Erythroblast (primary cell): Measurements from ENCODE around the gene MFAP1.

Experiments
- GATA1 ChIP-seq: IDR thresholded peaks from 2 replicates; pipeline ENCODE4 v1.6.1; 2011; ENCODE audit warnings: low read depth, mild to moderate bottlenecking, control low read depth, low read length, moderate library complexity
- POLR2A ChIP-seq: IDR thresholded peaks from 2 replicates; pipeline ENCODE4 v1.6.1; 2011; ENCODE audit warnings: mild to moderate bottlenecking, low read length

DNA sequence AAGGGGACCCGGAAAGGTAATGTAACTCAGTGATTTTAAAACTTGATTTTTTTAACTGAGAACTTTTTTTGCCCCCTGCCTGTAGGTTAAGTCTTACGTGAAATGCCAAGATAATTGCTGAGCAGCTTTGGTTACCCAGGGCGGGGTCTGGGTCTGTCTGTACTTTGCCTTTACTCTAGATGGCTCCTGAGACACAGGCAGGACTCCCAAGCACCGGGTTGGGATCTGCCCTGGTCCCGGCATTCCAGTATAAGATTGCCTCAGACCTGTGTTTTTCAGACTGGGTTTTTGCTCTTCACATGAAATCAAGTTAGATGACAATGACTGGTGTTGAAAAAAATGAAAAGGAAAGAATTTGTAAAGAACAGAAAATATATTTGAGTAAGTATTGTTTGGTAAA, 42.6 kb upstream of the MFAP1 start:
- TF ChIP-seq POLR2A (no peak), GATA1 (no peak)
